GM15510 (cell line): ENCODE measurements around the gene TMEM91.

Experiments used
- POLR2A ChIP-seq: IDR thresholded peaks from 3 replicates; pipeline ENCODE4 v1.6.1; 2011; ENCODE audit warnings: borderline replicate concordance; ENCODE audit not compliant: insufficient read length; ENCODE audit errors: extremely low read depth

Gene TMEM91

DNA sequence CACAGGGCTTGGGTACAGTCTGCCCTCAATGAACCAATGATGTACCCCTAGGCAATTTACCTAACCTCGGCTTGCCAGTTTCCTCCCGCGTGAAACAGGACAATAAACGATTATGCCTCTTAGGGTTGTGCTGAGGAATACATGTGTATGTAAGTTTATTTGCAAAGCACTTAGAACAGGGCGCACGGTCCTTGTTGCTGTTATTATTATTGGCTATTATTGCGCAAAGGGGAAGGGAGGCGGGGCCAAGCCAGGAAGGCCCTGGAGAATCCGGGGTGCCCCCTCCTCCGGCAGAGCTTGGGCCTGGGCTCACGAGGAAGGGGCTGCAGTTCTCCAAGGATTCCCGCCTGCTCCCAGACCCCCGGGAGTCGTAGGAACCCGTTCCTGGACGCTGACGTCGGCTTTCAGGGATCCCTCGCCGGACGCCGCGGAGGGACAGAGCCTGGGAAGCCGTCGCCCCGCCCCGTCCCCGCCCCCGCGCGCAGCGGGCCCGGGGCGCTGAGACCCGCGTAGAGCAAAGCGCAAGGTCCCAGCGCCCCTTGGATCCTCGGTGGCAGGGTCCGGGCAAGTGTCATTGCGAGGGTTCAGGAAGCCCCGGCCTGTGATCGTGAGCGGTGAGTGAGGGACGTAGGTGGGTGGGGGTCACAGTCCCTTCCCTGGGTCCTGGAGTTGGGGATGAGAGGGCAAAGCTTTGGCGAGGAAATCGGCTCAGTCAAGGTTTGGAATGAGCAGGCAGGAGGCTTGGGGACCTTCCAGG lies at the start of gene TMEM91:
Gene TMEM91 (plus strand): TSS at position 293 of the 757 bp plus-strand sequence. CDS start 1,777 bp downstream, outside the sequence.
- TF ChIP-seq POLR2A = no peak

DNA sequence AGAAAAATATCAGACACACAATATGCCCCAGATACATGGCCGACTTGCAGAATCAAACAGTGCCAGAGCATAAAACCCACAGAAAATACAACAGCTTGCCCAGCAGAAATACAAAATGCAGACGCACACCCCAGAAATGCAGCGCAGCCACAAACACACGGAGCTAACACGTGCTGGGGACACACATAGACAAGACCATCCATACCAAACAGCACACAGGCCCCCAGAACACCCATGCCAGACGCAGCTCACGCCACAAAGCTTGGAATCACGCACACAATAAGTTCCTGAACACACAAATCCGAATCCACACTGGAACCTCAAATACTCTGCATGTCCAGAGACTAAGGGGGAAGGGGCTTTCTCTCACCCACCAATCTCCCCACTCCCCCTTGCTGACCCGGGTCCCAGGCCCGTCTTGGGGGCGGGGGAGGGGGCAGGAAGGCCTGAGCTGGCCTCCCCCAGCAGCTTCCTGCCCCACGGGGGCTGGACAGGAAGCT lies 49.2 kb upstream of the TMEM91 start:
- peak; percentile 48 for TF ChIP-seq POLR2A

DNA sequence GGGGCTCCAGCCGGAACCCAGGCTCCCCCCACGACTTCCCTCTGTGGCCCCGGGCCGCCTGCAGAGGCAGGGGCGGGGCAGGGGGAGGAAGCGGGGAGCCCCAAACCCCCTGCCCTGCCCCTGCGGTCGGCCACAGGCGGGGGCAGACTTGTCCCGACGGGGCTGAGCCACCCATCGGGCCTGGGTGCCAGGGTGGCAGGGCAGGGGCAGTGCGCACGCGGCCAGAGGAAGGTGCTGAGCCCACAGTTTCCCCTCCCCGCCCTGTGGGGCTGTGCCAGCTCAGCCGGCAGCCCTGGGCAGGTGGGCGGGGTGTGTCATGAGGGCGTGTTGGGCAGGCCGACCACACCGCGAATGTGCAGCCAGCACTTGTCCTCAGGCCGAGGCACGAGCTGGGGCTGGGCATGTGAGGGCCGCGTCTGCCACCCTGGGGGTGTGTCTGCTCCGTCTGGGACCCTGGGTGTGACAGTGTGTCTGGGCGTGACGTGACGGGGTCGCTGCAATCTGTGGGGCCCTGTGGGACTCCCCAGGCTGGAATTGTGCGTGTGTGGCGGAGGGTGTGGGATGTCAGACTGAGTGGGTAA lies 48.7 kb upstream of the TMEM91 start:
- TF ChIP-seq POLR2A = peak; percentile 34

DNA sequence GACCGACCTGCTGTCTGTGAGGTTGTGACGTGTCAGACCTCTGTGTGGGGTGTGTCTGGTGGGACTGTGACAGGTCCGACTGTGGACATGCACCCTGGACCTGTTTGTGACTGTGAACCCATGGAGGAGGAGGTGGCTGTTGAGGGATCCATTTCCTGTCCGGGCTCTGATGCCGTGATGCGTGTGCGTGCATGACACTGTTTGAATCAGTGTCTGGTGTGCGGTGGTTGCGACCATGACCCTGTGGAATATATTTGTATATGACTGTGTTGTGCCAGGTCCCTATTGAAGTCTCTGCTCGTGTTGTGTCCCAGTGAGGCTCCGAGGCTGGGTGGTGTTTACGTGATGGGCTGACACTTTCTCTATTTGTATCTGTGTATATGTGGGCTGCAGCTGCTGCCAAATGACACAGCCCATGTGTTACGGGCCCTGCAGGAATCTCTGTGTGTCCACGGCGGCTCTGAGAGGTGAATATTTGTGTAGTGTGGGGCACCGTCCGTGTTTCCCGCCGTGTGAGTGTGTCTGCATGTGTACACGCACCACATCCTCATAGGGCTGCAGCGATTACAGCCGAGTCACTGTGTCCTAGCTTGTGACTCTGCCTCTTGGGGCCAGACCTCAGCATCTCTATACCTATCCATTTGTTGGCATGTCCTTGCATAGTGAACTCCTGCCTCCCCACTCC lies 48.0 kb upstream of the TMEM91 start:
- TF ChIP-seq POLR2A = no peak

DNA sequence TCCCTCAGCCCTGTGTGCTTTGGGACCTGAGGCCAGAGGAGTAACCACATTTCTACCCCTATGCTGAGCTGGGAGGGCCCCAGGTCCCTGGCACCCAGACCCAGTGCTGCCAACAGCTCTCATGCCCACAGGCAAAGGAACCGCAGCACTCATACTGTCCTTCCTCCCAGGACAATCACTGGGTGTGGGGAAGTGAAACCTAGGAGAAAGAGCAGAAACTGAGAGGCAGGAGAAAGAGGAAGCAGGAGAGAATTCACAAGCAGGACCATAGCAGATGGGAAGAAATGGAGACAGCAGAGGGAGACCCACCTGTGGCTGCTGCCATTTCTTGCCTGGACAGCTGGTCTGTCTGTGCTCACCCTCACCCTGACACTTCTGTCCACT lies 47.5 kb upstream of the TMEM91 start:
- no peak for TF ChIP-seq POLR2A

DNA sequence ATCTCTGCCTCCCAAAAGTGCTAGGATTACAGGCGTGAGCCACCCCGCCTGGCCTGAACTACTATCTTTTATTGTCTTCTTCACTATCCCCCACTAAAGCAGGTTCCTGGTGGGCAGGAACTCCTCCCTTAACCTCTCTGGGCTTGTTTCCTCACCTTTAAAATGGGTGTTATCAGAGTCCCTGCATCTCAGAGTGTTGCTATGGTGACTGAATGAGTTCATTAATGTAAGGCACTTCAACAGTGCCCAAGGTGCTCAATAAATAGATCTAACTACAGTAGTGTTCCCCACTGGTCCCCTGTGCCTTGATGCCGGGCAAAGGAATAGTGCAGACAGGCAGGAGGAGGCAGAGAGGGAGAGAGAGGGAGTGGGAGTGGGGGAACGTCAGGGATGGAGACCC lies 45.9 kb upstream of the TMEM91 start:
- TF ChIP-seq POLR2A = no peak

DNA sequence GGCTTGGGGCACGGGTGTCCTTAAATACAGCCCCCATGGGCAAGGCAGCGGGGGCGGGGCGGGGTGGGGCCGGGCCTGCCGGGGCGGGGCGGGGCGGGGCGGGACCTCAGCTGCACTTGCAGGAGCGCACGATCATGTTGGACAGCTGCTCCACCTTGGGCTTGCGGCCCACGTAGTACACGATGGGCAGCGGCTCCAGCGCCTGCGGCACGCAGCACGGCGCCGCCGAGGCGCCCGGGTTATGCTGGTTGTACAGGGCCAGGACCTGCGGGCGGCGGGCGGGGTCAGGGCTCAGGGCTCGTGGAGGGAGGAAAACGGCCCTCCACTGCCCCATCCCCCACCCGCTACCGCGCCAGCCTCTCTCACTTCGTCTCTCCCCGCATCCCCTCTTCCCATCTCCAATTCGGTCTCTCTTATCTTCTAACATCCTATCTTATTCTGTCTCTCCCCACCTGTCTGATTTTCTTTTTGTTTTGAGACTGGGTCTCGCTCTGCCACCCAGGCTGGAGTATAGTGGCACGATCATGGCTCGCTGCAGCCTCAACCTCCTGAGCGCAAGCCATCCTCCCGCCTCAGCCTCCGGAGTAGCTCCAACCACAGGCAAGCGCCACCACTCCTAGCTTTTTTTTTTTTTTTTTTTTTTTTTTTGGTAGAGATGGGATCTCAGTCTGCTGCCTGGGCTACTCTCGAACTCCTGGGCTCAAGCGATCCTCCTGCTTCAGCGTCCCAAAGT lies 45.2 kb upstream of the TMEM91 start:
- no peak for TF ChIP-seq POLR2A

DNA sequence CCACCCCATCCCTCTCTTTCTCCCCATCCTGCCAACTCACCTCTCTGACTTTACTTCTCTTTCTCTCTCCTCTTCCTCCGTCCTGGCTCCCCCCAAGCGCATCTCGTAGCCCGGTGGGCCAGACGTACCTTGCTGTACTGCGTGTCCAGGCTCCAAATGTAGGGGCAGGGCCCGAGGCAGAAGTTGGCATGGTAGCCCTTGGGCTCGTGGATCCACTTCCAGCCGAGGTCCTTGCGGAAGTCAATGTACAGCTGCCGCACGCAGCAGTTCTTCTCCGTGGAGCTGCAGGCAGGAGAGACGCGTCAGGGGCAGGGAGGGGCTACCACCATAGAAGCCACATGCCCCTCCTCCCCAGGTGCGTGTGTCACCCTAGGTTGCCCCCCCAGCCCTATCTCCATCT lies 44.3 kb upstream of the TMEM91 start:
- no peak for TF ChIP-seq POLR2A

DNA sequence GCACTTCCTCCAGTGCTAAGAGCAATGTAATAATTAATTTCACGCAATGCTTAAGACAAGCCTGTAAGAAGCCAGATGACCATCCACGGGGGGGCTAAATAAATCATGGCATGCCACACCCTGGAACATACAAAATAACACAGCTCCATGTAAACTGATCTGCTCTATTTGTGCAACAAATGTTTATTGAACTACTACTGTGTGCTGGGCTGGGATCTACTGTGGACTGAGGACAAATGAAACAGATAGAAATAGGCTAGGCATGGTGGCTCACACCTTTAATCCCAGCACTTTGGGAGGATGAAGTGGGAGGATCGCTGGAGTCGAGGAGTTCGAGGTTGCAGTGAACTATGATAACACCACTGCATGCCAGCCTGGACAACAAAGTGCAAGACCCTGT lies 43.9 kb upstream of the TMEM91 start:
- no peak for TF ChIP-seq POLR2A

DNA sequence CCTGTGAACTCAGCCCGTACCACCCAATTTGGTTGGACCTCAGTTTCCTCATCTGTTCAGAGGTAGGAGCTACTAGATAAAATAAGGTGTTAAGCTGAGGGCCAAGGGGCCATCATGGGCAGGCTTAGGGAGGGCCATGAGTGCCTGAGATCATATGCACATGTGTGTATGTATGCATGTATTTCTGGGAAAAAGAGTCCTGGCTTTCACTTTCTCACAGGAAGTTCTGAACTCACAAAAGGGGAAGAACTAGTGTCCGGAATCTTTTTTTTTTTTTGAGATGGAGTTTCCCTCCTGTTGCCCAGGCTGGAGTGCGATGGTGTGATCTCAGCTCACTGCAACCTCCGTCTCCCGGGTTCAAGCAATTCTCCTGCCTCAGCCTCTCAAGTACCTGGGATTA lies 41.5 kb upstream of the TMEM91 start:
- TF ChIP-seq POLR2A = no peak

DNA sequence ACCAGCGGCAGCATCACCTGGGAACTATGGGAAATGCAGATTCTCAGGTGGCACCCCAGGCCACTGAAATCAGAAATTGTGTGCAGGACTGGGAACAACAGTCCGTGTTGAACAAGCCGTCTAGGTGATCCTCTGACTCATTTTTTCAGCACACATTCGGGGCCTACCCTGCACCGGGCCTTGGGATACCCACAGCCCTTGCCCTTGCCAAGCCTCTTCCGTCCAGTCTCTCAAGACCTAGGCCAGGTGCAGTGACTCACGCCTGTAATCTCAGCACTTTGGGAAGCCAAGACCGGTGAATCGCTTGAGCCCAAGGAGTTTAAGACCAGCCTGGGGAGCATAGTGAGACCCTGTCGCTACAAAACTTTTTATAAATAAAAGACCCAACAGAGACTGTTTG lies 40.9 kb upstream of the TMEM91 start:
- TF ChIP-seq POLR2A = no peak

DNA sequence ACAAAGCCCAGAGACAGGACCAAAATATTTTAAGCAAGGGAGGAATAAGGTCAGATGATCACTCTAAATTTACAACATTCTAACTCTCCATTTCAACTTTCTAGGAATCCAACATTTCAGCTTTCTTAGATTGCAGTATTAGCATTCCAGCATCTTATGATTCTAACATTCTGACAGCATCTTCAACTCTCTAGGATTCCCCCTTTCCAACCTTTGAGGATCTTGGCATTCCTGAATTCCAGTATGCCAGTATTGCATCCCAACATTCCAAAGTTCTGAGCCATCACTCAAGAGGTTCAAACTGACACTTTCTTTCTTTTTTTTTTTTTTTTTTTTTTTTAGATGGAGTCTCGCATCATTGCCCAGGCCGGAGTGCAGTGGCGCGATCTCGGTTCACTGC lies 36.4 kb upstream of the TMEM91 start:
- no peak for TF ChIP-seq POLR2A

DNA sequence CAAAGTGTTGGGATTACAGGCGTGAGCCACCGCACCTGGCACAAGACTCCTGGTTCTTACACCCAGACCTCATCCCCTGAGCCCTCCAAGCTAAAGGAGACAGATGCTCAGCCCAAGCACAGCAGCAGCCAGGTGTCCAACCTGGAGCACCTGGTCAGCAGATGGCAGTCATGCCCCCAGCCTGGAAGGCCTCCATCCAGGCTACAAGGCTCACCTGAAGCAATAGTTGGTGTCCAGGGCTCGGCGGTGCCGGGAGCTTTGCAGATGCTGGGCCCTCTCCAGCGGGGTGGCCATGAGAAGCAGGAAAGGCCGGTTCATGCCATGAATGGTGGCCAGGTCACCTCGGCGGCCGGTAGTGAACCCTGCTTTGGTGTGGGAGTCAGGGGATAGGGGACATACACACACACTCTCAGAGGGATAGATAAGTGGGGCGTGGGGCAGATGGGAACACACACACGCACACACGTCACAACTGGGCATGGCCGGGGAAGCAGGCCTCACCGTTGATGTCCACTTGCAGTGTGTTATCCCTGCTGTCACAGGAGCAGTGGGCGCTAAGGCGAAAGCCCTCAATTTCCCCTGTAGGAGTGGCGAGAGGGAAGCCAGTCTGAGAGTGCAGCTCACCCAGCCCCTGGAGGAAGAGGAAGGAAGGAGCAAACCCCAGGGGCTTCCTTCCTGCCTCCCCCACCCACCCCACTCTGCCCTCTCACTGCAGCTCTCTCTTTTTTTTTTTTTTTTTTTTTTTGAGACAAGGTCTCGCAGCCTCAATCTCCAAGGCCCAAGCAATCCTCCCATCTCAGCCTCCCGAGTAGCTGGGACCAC lies 34.5 kb upstream of the TMEM91 start:
- no peak for TF ChIP-seq POLR2A

DNA sequence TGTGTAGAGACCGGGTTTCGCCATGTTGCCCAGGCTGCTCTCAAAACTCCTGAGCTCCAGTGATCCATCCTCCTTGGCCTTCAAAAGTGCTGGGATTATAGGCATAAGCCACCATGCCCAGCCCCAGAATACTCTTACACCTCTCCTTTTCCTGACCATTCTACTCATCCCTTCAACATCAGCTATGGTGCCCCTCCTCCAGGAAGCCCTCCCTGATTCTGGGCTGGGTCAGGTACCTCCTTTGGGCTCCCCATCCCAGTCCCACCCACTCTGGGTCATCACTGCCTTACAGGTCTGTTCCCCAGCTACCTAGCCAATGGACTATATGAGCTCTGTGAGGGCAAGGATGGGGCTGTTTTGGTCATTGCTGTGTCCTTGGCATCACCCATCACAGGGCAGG lies 32.2 kb upstream of the TMEM91 start:
- no peak for TF ChIP-seq POLR2A
